Measurements from ENCODE around the gene FOXP2. TPM values are rescaled to one million over a fixed set of nuclear protein-coding genes. Genes with fewer than 3 reads are reported as not detected.
"Not testable (repeated sequence)": the region's sequence is repeated elsewhere in the genome, so short reads cannot be mapped to it uniquely, and the experiment has no call there.

FOXP2 gene
- total and polyA plus RNA-seq, 4 experiments from 2014 or later = not detected

DNA sequence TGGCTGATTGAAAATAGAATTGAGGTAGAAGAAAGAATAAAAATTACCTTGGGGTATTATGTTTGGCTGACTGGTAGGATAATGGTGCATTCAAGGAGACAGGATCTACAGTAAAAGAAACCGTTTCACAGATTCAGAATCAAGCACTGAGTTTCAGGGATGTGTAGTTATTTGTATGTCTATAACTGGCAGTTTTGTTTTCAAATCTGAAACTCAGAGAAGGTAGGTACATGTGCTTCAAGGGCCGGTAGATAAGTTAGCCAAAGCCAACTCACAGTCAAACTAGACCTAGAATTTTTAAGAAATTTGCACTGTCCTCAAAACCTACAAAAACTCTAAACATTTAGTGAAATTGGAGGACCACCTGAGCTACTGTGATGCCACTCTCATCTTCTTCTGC is 191.5 kb downstream of the FOXP2 start:
- H3K27ac ChIP-seq (ENCODE audit: low read depth, low read length) = no peak overlapping the region
- H3K9me3 ChIP-seq (ENCODE audit: control insufficient read depth in 1 of 2, low read length in 2 of 2) = no peaks in the 10 kb centered on the region
- H3K27ac Mint-ChIP-seq = no peak overlapping the region
- DNase-seq = no peak
- no peaks in the 10 kb centered on the region for H3K27me3 ChIP-seq (ENCODE audit: insufficient read depth, low read length)
- no peaks in the 10 kb centered on the region for H3K36me3 ChIP-seq (ENCODE audit: insufficient read depth, low read length)
- POLR2A ChIA-PET (ENCODE audit: partially characterized antibody) = no interaction called here
- intact Hi-C loops (cut with micrococcal nuclease) = no loop called here
- H3K4me3 Mint-ChIP-seq = no peak overlapping the region
- CTCF ChIA-PET (ENCODE audit: partially characterized antibody) = no interaction called here
- no peaks in the 10 kb centered on the region for H3K36me3 Mint-ChIP-seq
- H3K4me1 Mint-ChIP-seq = no peaks in the 10 kb centered on the region
- H3K9me3 Mint-ChIP-seq = no peaks in the 10 kb centered on the region
- no peak overlapping the region for H3K4me3 ChIP-seq (ENCODE audit: low read length in 2 of 2)
- H3K4me1 ChIP-seq (ENCODE audit: insufficient read depth, low read length) = no peaks in the 10 kb centered on the region
- peaks cover 1 to 2% of the 10 kb centered on the region in 2 donors for H3K27me3 Mint-ChIP-seq

DNA sequence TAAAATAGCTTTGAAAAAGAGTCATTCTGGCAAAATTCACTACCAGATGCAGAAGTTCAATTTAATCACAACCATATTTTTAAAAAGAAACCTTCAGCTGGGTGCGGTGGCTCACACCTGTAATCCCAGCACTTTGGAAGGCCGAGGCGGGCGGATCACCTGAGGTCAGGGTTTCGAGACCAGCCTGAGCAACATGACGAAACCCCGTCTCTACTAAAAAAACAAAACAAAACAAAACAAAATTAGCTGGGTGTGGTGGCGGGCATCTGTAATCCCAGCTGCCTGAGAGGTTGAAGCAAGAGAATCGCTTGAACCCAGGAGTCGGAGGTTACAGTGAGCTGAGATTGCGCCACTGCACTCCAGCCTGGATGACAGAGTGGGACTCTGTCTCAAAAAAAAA is 194.2 kb downstream of the FOXP2 start:
- DNase-seq; H3K4me3 ChIP-seq (ENCODE audit: low read length in 2 of 2); H3K4me1 Mint-ChIP-seq; H3K9me3 Mint-ChIP-seq; H3K4me1 ChIP-seq (ENCODE audit: insufficient read depth, low read length); H3K27ac Mint-ChIP-seq; H3K27me3 ChIP-seq (ENCODE audit: insufficient read depth, low read length); POLR2A ChIA-PET (ENCODE audit: partially characterized antibody); H3K4me3 Mint-ChIP-seq; H3K27me3 Mint-ChIP-seq; intact Hi-C loops (cut with micrococcal nuclease); H3K9me3 ChIP-seq (ENCODE audit: control insufficient read depth in 1 of 2, low read length in 2 of 2); CTCF ChIA-PET (ENCODE audit: partially characterized antibody); H3K36me3 Mint-ChIP-seq; H3K27ac ChIP-seq (ENCODE audit: low read depth, low read length); H3K36me3 ChIP-seq (ENCODE audit: insufficient read depth, low read length): not testable (repeated sequence)

DNA sequence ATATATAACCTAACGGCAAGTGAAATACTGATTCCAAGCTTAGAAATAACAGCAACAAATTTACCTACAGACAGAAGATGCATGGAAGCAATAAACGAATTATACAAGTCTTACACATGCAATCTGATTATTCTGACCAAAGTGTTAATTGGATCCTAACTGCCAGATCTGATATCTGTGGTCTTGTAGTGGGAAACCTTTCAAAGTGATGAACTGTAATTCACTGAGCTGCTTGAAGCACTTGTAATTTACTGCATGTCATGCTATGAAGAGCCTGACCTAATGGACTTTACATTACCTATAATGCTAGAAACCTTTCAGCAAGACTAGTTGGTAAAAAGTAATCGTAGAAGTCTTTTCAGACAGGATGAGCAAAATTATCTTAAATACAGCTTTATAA is 205.6 kb downstream of the FOXP2 start:
- Histone ChIP-seq H3K4me3 (ENCODE audit: low read length in 2 of 2) (no peak overlapping the region), H3K9me3 (ENCODE audit: control insufficient read depth in 1 of 2, low read length in 2 of 2) (no peaks in the 10 kb centered on the region), H3K27me3 (ENCODE audit: insufficient read depth, low read length) (no peaks in the 10 kb centered on the region), H3K27ac (ENCODE audit: low read depth, low read length) (no peak overlapping the region), H3K4me1 (ENCODE audit: insufficient read depth, low read length) (no peaks in the 10 kb centered on the region), H3K36me3 (ENCODE audit: insufficient read depth, low read length) (no peaks in the 10 kb centered on the region)
- H3K4me3 Mint-ChIP-seq = no peak overlapping the region
- peaks cover 0 to 3% of the 10 kb centered on the region in 2 donors for H3K27me3 Mint-ChIP-seq
- ChIA-PET CTCF (ENCODE audit: partially characterized antibody) (no interaction called here), POLR2A (ENCODE audit: partially characterized antibody) (no interaction called here)
- DNase-seq = no peak
- no peaks in the 10 kb centered on the region for H3K9me3 Mint-ChIP-seq
- H3K36me3 Mint-ChIP-seq = no peaks in the 10 kb centered on the region
- no peak overlapping the region for H3K27ac Mint-ChIP-seq
- intact Hi-C loops (cut with micrococcal nuclease) = no loop called here
- H3K4me1 Mint-ChIP-seq = peaks cover 0 to 1% (median 0%) of the 10 kb centered on the region in 4 donors

DNA sequence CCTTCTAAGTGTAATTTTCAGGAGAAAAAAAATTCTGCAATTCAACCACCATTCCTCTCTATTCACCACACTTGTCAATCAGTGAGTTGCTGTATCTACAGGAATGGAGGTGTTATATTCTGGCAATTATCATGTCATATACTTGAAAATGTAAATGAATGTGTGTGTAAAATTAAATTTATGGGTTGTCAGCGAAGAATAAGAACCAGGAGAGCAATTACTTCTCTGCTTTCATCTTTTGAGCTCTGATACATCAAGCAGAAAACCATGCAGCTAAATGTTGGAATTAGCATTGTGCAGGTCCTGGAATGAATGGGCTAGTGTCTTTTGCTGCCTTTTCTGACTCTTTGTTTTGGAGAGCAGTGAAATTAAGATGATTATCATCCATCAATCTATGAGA is 207.6 kb downstream of the FOXP2 start:
- no peak overlapping the region for H3K27ac ChIP-seq (ENCODE audit: low read depth, low read length)
- H3K9me3 ChIP-seq (ENCODE audit: control insufficient read depth in 1 of 2, low read length in 2 of 2) = no peaks in the 10 kb centered on the region
- H3K4me3 ChIP-seq (ENCODE audit: low read length in 2 of 2) = no peak overlapping the region
- Mint-ChIP-seq H3K4me1 (peaks cover 0 to 1% (median 0%) of the 10 kb centered on the region in 4 donors), H3K27ac (no peak overlapping the region), H3K36me3 (no peaks in the 10 kb centered on the region), H3K9me3 (no peaks in the 10 kb centered on the region), H3K27me3 (peaks cover 0 to 3% of the 10 kb centered on the region in 2 donors), H3K4me3 (no peak overlapping the region)
- H3K27me3 ChIP-seq (ENCODE audit: insufficient read depth, low read length) = no peaks in the 10 kb centered on the region
- no peaks in the 10 kb centered on the region for H3K4me1 ChIP-seq (ENCODE audit: insufficient read depth, low read length)
- CTCF ChIA-PET (ENCODE audit: partially characterized antibody) = no interaction called here
- intact Hi-C loops (cut with micrococcal nuclease) = no loop called here
- POLR2A ChIA-PET (ENCODE audit: partially characterized antibody) = no interaction called here
- H3K36me3 ChIP-seq (ENCODE audit: insufficient read depth, low read length) = no peaks in the 10 kb centered on the region
- no peak for DNase-seq

DNA sequence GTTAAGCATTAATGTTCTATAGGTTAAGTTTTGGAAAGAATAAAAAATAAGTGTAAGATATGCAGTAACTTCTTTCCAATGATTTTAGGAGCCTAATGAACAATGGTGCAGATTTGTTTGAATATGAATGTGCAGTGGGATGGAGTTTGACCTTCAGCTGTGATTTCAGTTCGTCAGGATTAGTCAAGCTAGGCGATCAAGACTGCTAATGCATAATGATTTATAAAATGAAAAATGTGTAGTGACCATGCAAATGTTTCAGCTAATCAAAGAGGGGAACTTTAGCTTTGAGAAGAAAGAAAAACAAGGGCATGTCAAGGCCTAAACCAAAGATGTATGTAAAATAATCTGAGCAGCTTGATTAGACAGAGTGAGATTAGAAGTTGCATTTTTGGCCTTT is 208.5 kb downstream of the FOXP2 start:
- peaks cover 0 to 3% of the 10 kb centered on the region in 2 donors for H3K27me3 Mint-ChIP-seq
- no peak overlapping the region for H3K27ac ChIP-seq (ENCODE audit: low read depth, low read length)
- ChIA-PET CTCF (ENCODE audit: partially characterized antibody) (no interaction called here), POLR2A (ENCODE audit: partially characterized antibody) (no interaction called here)
- peaks cover 0 to 1% (median 0%) of the 10 kb centered on the region in 8 donors for H3K9me3 Mint-ChIP-seq
- no peak for DNase-seq
- H3K36me3 ChIP-seq (ENCODE audit: insufficient read depth, low read length) = no peaks in the 10 kb centered on the region
- no peak overlapping the region for H3K4me3 ChIP-seq (ENCODE audit: low read length in 2 of 2)
- H3K4me1 Mint-ChIP-seq = peaks cover 0 to 1% (median 0%) of the 10 kb centered on the region in 4 donors
- H3K9me3 ChIP-seq (ENCODE audit: control insufficient read depth in 1 of 2, low read length in 2 of 2) = no peaks in the 10 kb centered on the region
- H3K27ac Mint-ChIP-seq = no peak overlapping the region
- no peak overlapping the region for H3K4me3 Mint-ChIP-seq
- intact Hi-C loops (cut with micrococcal nuclease) = no loop called here
- no peaks in the 10 kb centered on the region for H3K4me1 ChIP-seq (ENCODE audit: insufficient read depth, low read length)
- H3K27me3 ChIP-seq (ENCODE audit: insufficient read depth, low read length) = no peaks in the 10 kb centered on the region
- H3K36me3 Mint-ChIP-seq = no peaks in the 10 kb centered on the region

DNA sequence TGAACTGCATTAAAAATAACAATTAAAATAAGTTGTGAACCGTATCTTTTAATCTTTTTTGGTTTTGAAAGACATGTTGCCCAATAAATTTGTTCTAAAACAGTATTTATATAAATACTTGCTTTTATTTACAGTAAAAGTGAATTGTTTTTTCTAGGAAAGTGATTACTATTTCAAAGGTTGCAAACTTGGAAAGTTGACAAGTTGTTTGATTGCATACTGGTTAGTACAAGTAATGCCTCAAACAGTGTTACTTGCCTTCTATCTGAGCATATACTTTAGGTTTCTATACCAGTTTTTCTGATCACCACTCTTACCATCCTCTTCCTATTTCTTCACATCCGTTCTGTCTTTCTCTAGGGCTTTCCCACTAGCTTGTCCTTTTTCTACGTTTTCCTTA is 212.6 kb downstream of the FOXP2 start:
- intact Hi-C loops (cut with micrococcal nuclease) = no loop called here
- Mint-ChIP-seq H3K9me3 (peaks cover 0 to 1% (median 0%) of the 10 kb centered on the region in 8 donors), H3K36me3 (no peaks in the 10 kb centered on the region), H3K27ac (no peak overlapping the region), H3K27me3 (peaks cover 0 to 2% of the 10 kb centered on the region in 2 donors), H3K4me3 (no peak overlapping the region), H3K4me1 (peaks cover 0 to under 1% (median 0%) of the 10 kb centered on the region in 4 donors)
- H3K36me3 ChIP-seq (ENCODE audit: insufficient read depth, low read length) = no peaks in the 10 kb centered on the region
- ChIA-PET CTCF (ENCODE audit: partially characterized antibody) (no interaction called here), POLR2A (ENCODE audit: partially characterized antibody) (no interaction called here)
- no peaks in the 10 kb centered on the region for H3K9me3 ChIP-seq (ENCODE audit: control insufficient read depth in 1 of 2, low read length in 2 of 2)
- H3K4me1 ChIP-seq (ENCODE audit: insufficient read depth, low read length) = no peaks in the 10 kb centered on the region
- no peaks in the 10 kb centered on the region for H3K27me3 ChIP-seq (ENCODE audit: insufficient read depth, low read length)
- no peak overlapping the region for H3K27ac ChIP-seq (ENCODE audit: low read depth, low read length)
- no peak for DNase-seq
- H3K4me3 ChIP-seq (ENCODE audit: low read length in 2 of 2) = no peak overlapping the region

DNA sequence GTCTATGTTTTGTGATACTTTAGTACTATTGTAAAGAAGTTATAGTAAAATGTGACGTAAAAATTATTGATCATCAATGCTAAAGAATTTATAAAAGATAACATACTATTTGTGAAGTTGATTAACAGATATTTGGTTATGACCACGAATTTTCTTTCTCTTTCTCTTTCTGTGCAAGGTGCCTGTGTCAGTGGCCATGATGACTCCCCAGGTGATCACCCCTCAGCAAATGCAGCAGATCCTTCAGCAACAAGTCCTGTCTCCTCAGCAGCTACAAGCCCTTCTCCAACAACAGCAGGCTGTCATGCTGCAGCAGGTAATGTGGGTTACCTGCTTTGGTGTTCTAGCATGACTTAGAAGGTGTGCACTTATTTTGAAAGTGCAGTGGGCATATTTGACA is 213.7 kb downstream of the FOXP2 start:
- POLR2A ChIA-PET (ENCODE audit: partially characterized antibody) = no interaction called here
- CTCF ChIA-PET (ENCODE audit: partially characterized antibody) = no interaction called here
- intact Hi-C loops (cut with micrococcal nuclease) = no loop called here
- H3K9me3 Mint-ChIP-seq = peaks cover 0 to 1% (median 0%) of the 10 kb centered on the region in 8 donors
- peaks cover 0 to 2% of the 10 kb centered on the region in 2 donors for H3K27me3 Mint-ChIP-seq
- H3K4me1 Mint-ChIP-seq = no peaks in the 10 kb centered on the region
- Histone ChIP-seq H3K9me3 (ENCODE audit: control insufficient read depth in 1 of 2, low read length in 2 of 2) (no peaks in the 10 kb centered on the region), H3K36me3 (ENCODE audit: insufficient read depth, low read length) (no peaks in the 10 kb centered on the region), H3K4me3 (ENCODE audit: low read length in 2 of 2) (no peak overlapping the region), H3K27ac (ENCODE audit: low read depth, low read length) (no peak overlapping the region), H3K27me3 (ENCODE audit: insufficient read depth, low read length) (no peaks in the 10 kb centered on the region), H3K4me1 (ENCODE audit: insufficient read depth, low read length) (no peaks in the 10 kb centered on the region)
- H3K4me3 Mint-ChIP-seq = no peak overlapping the region
- no peak for DNase-seq
- no peaks in the 10 kb centered on the region for H3K36me3 Mint-ChIP-seq
- H3K27ac Mint-ChIP-seq = no peak overlapping the region

DNA sequence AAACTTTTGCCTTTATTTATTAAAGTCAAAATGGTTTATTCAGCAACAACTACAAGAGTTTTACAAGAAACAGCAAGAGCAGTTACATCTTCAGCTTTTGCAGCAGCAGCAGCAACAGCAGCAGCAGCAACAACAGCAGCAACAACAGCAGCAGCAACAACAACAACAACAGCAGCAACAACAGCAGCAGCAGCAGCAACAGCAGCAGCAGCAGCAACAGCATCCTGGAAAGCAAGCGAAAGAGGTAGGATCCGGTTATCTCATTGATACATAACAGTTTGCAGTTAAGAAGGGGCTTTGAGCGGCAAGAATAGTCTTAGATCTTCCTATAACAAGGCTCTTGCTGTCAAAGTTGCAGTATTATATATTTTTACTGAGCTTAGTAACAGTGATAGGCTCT is 215.1 kb downstream of the FOXP2 start:
- Histone ChIP-seq H3K9me3 (ENCODE audit: control insufficient read depth in 1 of 2, low read length in 2 of 2) (no peaks in the 10 kb centered on the region), H3K27ac (ENCODE audit: low read depth, low read length) (no peak overlapping the region), H3K36me3 (ENCODE audit: insufficient read depth, low read length) (no peaks in the 10 kb centered on the region), H3K27me3 (ENCODE audit: insufficient read depth, low read length) (no peaks in the 10 kb centered on the region), H3K4me3 (ENCODE audit: low read length in 2 of 2) (no peak overlapping the region), H3K4me1 (ENCODE audit: insufficient read depth, low read length) (no peaks in the 10 kb centered on the region)
- CTCF ChIA-PET (ENCODE audit: partially characterized antibody) = no interaction called here
- intact Hi-C loops (cut with micrococcal nuclease) = no loop called here
- peaks cover 0 to 1% (median 0%) of the 10 kb centered on the region in 8 donors for H3K9me3 Mint-ChIP-seq
- no peak overlapping the region for H3K27ac Mint-ChIP-seq
- DNase-seq = no peak
- H3K27me3 Mint-ChIP-seq = peaks cover 0 to 2% of the 10 kb centered on the region in 2 donors
- H3K4me1 Mint-ChIP-seq = no peaks in the 10 kb centered on the region
- POLR2A ChIA-PET (ENCODE audit: partially characterized antibody) = no interaction called here
- H3K36me3 Mint-ChIP-seq = no peaks in the 10 kb centered on the region
- no peak overlapping the region for H3K4me3 Mint-ChIP-seq
